Activated CD8-positive, alpha-beta memory T cell treated with anti-CD3 and anti-CD28 coated beads, Interleukin-2, amount 50 U/mL, for 4 hours (primary cell): Measurements from ENCODE around the gene HNRNPF.
"Not testable (repeated sequence)": the region's sequence is repeated elsewhere in the genome, so short reads cannot be mapped to it uniquely, and the experiment has no call there.

Experiments
- DNase-seq: peaks from one replicate; pipeline ENCODE4 v3.0.0-alpha.2; 2020

Gene HNRNPF, protein sequence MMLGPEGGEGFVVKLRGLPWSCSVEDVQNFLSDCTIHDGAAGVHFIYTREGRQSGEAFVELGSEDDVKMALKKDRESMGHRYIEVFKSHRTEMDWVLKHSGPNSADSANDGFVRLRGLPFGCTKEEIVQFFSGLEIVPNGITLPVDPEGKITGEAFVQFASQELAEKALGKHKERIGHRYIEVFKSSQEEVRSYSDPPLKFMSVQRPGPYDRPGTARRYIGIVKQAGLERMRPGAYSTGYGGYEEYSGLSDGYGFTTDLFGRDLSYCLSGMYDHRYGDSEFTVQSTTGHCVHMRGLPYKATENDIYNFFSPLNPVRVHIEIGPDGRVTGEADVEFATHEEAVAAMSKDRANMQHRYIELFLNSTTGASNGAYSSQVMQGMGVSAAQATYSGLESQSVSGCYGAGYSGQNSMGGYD

DNA sequence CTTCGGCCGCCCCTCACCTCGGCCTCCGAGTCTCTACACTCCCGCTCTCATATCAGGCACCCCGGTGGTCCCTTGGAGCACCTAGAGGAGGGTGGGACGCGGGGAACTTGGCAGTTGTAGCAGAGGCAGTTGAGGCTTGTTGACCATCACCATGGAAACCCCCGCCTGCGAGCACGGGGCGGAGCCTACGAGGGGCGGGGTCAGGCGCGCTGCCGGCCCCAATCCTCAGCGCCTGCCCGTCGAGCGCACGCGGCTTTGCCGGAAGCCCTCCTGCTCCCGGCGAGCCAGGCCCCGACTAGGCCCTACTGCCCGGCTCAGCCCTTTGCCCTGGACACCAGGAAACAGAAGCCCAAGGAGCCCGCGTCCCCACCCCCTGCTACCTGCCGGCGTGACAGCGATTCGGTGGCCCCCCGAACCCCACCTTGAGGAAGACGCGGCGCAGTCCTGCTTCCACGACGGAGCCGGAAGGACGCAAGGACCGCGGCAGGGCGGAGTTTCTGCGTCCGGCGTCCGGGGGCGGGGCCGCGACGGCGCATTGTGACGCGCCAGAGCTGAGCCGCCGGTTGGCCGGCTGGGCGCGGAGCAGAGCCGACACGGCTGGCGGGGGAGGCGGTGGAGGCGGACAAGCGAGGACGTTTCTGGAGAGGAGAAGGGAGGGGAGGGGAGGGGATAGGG is at the start of gene HNRNPF:
TSS of gene HNRNPF (minus strand) at position 477 of the 675 bp plus-strand sequence. CDS start 21,302 bp downstream, outside the sequence.
- peak; percentile 96 for DNase-seq

DNA sequence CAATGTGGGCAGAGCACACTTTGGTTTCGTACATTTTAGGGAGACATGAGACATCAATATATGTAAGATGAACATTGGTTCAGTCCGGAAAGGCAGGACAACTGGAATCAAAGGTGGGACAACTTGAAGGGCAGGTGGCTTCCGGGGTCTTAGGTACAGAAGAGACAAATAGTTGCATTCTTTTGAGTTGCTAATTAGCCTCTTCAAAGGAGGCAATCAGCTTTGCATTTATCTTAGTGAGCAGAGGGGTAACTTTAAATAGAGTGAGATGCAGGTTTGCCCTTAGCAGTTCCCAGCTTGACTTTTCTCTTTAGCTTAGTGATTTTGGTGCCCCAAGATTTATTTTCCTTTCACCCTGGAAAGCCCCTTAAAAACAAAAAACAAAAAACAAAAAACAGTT is 49.2 kb upstream of the HNRNPF start:
- DNase-seq: no peak

DNA sequence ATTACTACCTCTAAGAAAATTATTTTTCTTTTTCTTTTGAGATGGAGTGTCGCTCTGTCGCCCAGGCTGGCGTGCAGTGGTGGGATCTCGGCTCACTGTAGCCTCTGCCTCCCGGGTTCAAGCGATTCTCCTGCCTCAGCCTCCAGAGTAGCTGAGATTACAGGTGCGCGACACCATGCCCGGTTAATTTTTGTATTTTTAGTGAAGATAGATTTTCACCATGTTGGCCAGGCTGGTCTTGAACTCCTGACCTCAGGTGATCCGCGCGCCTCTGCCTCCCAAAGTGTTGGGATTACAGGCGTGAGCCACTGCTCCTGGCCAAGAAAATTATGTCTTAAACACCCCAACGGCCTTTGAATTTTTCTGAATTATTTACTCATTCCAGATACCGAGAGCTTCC is 47.6 kb upstream of the HNRNPF start:
- DNase-seq: not testable (repeated sequence)

DNA sequence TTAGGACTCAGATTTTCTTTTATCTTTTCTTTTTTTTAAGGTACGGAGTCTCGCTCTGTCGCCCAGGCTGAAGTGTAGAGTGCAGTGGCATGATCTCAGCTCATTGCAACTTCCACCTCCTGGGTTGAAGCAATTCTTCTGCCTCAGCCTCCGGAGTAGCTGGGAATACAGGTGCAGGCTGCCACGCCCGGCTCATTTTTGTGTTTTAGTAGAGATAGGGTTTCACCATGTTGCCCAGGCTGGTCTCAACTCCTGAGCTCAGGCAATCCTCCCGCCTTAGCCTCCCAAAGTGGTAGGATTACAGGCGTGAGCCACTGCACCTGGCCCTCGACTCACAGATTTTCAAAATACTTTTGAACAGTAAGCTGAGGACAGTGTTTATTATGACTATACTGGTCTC is 45.0 kb upstream of the HNRNPF start:
- not testable (repeated sequence) for DNase-seq

DNA sequence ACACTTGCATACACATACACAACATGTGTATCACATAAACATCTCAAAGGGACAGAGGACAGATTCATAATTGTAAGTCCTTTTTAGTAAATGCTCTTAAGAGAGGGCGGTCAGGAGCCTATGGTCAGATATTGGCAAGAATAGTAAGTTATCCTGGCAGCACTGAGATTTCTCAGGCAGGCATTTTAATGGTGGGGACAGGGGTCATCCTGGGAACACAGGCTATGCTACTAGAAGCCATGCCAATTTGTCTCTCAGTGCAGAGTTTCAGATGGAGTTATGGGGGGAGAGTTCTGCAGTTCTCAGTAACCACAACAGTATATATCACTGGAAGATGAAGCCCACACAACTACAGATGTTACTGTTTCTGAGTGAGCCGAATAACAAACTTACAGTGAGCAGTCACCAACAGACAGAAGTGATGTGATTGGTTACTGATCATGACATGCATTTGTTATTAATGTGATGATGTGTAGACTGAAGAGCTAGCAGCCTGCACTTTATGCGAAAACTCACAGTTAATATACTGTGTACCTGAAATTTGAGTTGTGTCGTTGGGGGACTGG is 44.4 kb upstream of the HNRNPF start:
- DNase-seq: no peak

DNA sequence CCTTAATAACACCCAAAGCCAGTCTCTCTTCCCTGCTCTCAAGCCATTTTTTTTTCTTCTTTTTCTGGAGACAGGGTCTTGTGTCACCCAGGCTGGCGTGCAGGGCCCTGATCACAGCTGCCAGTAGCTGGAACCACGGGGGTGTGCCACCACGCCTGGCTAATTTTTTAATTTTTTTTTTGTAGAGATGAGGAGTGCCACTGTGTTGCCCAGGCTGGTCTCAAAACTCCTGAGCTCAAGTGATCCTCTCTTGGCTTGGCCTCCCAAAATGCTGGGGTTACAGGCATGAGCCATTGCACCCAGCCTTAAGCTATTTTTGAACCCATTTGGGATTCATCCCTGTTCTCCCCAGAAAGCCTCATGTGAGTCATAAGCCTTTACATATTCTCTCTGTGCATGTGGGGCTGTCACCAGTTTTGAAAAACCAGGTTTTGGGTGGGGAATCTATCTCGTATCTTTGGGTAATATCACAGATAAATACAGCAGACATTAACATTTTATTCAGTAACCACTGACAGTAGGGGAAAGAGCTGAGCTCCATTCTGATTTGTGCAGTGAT is 43.4 kb upstream of the HNRNPF start:
- DNase-seq: no peak

DNA sequence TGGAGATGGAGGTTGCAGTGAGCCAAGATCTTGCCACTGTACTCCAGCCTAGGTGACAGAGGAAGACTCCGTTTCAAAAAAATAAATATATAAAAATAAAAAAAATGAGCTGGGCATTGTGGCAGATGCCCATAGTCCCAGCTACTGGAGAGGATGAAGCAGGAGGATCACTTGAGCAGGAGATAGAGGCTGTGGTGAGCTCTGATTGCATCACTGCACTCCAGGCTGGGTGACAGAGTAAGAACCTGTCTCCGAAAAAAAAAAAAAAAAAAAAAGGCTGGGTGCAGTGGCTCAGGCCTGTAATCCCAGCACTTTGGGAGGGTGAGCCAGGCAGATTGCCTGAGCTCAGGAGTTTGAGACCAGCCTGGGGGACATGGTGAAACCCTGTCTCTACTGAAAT is 39.8 kb upstream of the HNRNPF start:
- no peak for DNase-seq

DNA sequence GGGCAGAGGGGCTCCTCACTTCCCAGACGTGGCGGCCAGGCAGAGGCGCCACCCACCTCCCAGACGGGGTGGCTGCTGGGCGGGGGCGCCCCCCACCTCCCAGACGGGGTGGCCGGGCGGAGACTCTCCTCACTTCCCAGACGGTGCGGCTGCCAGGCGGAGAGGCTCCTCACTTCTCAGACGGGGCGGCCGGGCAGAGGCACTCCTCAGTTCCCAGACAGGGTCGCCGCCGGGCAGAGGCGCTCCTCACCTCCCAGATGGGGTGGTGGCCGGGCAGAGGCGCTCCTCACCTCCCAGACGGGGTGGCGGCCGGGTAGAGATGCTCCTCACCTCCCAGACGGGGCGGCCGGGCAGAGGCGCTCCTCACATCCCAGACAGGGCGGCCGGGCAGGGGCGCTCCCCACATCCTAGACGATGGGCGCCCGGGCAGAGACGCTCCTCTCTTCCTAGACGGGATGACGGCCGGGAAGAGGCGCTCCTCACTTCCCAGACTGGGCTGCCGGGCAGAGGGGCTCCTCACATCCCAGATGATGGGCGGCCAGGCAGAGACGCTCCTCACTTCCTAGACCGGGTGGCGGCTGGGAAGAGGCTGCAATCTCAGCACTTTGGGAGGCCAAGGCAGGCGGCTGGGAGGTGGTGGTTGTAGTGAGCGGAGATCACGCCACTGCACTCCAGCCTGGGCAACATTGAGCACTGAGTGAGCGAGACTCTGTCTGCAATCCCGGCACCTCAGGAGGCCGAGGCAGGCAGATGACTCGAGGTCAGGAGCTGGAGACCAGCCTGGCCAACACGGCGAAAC is 37.4 kb upstream of the HNRNPF start:
- DNase-seq: not testable (repeated sequence)

DNA sequence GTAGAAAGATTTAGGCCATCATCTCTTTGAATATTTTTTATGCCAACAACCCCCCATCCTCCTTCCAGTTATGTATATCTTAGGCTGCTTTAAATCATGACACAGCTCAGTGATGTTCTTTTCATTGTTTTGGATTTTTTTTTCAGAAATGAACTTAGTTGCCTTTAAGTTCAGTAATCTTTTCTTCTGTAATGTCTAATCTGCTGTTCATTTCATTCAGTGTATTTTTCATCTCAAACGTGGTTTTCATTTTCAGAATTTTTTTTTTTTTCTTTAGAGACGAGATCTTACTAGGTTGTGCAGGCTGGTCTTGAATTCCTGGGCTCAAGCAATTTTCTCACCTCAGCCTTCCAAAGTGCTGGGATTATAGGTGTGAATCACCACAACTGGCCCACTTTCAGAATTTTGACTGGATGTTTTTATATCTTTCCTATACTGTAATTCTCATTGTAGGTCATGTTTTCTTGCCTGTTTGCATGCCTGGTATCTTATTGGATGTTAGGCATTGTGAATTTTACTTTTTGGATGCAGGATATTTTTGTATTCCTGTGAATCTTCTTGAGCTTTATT is 36.0 kb upstream of the HNRNPF start:
- no peak for DNase-seq

DNA sequence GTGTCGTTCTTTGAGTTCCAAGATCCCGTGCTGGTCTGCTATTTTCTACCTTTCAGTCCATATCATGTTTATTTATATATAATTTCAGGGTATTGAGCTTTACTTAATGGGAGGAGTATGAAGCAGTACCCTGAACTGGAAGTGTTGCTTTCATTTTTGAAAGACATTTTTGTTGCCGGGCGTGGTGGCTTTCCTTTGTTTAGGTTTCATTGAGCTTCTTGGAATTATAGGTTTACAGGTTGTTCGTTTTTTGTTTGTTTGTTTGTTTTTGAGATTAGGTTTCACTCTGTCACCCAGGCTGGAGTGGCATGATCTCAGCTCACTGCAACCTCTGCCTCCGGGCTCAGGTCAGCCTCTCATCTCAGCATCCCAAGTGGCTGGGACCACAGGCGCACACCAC is 35.3 kb upstream of the HNRNPF start:
- no peak for DNase-seq

DNA sequence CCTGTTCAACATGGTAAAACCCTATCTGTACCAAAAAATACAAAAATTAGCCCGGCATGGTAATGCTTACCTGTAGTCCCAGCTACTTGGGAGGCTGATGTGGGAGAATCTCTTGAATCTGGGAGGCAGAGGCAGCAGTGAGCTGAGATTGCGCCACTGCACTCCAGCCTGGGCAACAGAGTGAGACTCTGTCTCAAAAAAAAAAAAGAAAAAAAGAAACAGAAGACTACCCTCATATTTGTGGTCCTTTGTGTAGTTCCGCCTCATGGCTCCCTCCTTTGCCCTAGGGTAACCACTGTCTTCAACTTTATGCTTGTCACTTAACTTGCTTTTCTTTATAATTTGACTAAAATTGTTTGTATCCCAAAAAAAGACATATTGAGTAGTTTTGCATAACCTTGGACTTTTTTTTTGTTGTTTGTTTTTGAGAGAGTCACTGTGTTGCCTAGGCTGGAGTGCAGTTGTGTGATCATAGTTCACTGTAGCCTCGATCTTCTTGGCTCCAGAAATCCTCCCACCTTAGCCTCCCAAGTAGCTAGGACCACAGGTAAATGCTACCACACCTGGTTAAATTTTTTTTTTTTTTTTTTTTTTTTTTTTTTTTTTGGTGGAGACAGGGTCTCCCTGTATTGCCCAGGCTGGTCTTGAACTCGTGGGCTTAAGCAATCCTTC is 31.6 kb upstream of the HNRNPF start:
- no peak for DNase-seq

DNA sequence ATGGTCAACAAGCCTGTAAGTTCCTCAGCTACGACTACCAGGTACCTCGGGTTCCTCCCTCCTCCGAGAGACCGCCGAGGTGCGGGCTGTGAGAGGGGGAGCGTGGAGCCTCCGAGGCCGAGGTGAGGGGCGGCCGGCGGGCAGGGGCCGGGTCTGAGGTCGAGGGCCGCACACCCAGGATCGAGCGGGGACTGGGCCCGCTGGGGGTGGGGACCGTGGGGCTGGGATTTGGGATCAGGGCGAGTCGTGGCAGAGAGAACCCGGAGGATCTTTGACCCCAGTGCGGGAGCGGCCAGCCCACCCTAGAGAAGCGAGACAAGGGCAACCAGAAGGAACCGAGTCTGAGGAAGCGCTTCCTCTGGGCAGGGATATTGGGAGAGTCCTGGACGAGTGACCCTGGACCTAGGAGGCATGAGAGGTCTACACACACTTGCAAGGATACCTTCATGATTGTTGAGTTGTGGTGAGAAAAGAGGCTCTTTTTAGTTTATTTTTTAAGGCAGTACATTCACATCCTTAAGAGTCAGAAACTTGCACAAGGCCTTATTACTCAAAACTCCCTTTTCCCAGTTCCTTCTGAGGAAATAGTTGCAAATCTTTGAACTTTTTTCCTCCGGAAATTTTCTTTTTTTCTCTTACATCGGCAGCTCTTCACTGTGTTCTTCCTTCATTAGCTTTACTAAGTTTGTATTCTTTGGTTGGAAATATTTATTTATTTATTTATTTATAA is 28.3 kb upstream of the HNRNPF start:
- DNase-seq: no peak

DNA sequence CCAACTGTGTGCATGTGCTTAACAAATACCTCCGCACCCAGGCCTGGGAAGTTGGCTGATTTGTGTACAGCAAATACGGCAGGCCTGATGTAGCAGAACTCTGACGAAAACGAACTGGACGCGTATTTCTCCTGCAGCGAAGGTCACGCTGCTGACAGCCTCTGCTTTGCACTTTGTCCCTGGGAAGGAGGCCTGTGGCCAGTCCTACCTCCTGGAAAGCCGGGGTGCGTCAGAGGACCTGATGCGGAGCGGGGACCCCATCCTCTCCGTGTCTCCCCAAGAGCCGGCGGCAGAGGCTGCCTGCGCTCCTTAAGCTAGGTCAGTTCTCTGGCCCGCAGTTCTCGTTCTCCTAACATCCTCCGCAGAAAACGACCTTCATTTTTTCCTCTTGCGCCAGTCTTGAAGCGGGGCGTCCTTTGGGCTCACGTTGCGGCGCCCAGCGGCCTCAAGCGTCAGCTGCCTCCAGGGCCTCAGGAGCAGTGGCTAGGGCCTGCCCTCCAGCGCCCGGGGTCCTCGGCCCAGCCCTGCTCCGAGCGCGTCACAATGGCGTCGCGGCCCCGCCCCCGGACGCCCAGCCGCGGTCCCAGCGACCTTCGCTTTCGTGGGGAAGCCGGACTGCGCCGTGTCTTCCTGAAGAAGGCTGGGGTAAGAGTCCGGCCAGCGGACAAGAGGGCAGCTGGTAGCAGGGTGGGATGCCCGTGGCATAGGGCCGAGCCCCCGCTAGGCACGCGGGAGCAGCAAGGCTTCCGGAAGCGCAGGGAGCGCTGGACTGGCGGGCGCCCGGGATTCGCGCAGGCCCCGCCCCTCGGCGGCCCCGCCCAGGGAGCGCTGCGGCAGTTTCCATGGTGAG is 27.5 kb upstream of the HNRNPF start, which contains the start of gene ZNF487:
TSS of gene ZNF487 (plus strand) at position 821 of the 850 bp plus-strand sequence. CDS start 38,703 bp downstream, outside the sequence.
- peak; percentile 84 for DNase-seq

DNA sequence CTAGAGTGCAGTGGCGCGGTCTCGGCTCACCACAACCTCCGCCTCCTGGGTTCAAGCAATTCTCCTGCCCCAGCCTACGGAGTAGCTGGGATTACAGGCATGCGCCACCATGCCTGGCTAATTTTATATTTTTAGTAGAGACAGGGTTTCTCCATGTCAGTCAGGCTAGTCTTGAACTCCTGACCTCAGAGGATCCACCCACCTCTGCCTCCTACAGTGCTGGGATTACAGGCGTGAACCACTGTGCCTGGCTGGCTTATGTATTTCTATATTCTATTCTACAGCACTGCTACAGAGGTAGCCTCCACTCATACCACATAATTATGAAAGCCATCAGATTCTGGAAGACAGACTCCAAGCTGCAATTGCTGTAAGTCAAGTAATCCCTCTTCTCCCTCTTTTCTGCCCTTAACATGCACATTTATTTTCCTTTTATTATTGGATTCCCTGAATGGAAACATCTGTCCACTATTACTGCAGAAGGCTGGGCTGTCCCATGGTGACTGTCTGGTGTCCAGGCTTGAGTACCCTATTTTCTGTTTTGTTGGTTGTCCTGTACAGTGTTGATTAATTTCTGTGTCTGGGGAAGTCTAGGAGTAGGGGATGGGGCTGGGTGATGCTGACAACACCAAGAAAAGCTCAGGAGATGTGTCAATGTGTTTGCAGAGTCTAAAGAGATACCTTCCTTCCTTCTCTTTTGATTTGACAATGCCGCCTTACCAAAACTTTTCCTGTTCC is 22.1 kb upstream of the HNRNPF start:
- DNase-seq: no peak

DNA sequence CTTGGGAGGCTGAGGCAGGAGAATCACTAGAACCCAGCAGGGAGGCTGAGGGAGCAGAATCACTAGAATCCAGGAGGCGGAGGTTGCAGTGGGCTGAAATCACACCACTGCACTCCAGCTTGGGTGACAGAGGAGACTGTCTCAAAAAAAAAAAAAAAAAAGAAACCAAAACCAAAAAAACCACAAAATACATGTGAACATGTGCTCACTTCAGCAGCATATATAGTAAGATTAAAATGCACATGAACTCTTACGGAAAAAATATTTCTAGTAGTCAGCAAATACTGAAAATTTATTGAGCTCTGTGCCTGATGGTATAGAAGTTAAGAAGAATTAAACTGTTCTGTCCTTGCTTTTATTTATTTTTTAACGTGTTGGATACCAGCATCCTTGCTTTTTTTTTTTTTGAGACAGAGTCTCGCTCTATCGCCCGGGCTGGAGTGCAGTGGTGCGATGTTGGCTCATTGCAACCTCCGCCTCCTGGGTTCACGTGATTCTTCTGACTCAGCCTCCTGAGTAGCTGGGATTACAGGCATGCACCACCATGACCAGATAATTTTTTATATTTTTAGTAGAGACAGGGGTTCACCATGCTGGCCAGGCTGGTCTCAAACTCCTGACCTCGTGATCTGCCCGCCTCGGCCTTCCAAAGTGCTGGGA is 18.3 kb upstream of the HNRNPF start:
- DNase-seq: peak; percentile 38

DNA sequence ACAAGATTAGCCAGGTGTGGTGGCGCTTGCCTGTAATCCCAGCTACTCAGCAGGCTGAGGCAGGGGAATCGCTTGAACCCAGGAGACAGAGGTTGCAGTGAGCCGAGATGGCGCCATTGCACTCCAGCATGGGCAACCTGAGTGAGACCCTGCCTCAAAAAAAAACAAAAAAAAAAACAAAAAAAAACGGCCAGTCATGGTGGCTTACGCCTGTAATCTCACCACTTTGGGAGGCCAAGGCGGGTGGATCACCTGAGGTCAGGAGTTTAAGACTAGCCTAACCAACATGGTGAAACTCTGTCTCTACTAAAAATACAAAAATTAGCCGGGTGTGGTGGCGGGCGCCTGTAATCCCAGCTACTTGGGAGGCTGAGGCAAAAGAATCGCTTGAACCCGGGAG is 17.5 kb upstream of the HNRNPF start:
- not testable (repeated sequence) for DNase-seq

DNA sequence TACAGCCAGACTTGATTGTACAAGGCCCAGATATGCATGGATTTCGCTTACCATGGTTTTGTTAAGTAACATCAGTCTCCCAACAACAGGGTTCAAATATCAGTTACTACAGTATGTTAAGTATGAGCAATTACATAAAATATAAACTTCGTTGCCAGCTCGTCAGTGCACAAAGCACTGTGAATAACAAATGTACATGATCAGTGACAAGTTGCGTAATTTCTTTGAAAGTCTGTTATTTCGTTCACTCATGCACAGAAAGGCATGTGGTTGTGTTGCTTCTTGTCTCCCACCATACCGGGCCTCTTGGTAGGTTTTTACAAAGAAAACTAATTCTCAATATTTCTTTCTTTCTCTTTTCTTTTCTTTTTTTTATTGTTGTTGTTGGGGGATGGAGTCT is 15.4 kb upstream of the HNRNPF start:
- no peak for DNase-seq

DNA sequence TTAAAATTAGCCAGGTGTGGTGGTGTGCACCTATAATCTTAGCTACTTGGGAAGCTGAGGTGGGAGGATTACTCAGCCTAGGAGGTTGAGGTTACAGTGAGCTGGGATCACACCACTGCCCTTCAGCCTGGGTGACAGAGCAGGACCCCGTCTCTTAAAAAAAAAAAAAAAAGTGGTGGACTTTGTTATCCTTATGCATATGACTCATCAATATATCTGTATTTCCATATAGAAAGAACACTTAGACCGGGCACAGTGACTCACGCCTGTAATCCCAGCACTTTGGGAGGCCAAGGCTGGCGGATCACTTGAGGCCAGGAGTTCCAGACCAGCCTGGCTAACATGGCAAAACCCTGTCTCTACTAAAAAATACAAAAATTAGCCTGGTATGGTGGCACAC is 13.0 kb upstream of the HNRNPF start:
- DNase-seq: not testable (repeated sequence)

DNA sequence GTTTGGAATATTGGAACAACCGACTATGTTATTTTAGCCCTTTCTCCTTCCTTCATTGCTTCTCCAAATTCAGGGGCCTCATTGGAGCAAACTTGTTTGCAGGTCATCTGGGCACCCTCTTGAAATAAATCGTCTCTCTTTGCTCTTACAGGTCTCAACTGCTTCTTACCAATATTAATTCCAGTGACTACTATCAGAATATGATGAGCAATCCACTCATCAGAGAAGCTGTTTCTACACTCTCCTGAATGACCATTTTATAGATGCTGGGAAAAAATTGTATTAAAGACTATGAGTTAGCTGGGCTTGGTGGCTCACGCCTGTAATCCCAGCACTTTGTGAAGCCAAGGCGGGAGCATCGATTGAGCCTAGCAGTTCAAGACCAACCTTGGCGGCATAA is 12.5 kb upstream of the HNRNPF start:
- DNase-seq: no peak
